Transverse colon (tissue), 4 donors: ENCODE measurements around the gene ANKS3. TPM values are rescaled to one million over a fixed set of nuclear protein-coding genes. Genes with fewer than 3 reads are reported as not detected.

Source experiments
- DNase-seq: peaks from one replicate; pipeline ENCODE4 v3.0.0-alpha.2; 2019
- H3K27ac ChIP-seq, 4 donors: fragments of 200-600 bp; sonication (generic); 2 replicates each; pipeline ENCODE4 v1.5.1; 2016 to 2018; ENCODE audit warnings: inconsistent platforms in 4 of 4
- H3K27me3 ChIP-seq: fragments of 200-600 bp; sonication (generic); 2 replicates; pipeline ENCODE4 v1.5.1; 2017; ENCODE audit warnings: inconsistent platforms
- H3K36me3 ChIP-seq, 4 donors: fragments of 200-600 bp; sonication (generic); 2 replicates each; pipeline ENCODE4 v1.5.1; 2017 to 2019; ENCODE audit warnings: inconsistent platforms in 4 of 4
- H3K4me1 ChIP-seq, 4 donors: fragments of 200-600 bp; sonication (generic); 2 replicates each; pipeline ENCODE4 v1.5.1; 2017 to 2020; ENCODE audit warnings: inconsistent platforms in 4 of 4
- H3K4me3 ChIP-seq, 4 donors: fragments of 200-600 bp; sonication (generic); 1 replicate in 1 of 4; 2 replicates in 3 of 4; pipeline versions ENCODE4 v1.5.1 to v1.6.1; 2017 to 2019; ENCODE audit warnings: inconsistent platforms in 4 of 4
- H3K9me3 ChIP-seq, 2 donors: fragments of 200-600 bp; sonication (generic); 2 replicates each; pipeline ENCODE4 v1.5.1; 2017 to 2019; ENCODE audit warnings: inconsistent platforms in 2 of 2
- CTCF ChIP-seq, 5 experiments: fragments of 200-600 bp in 3 of 5; fragments of 450-650 bp in 2 of 5; sonication (generic) in 3 of 5; IDR thresholded peaks; 1 replicate in 2 of 5; 2 replicates in 3 of 5; pipeline ENCODE4 v1.5.1; 2016 to 2017; ENCODE audit warnings: antibody characterized with exemption in 5 of 5, inconsistent platforms in 3 of 5, mild to moderate bottlenecking in 2 of 5, moderate library complexity in 1 of 5
- EP300 ChIP-seq: sonication (generic); formaldehyde crosslinking; IDR thresholded peaks from one replicate; pipeline ENCODE4 v1.6.1; 2017; ENCODE audit warnings: antibody characterized with exemption, low read depth
- POLR2A ChIP-seq: fragments of 450-650 bp; IDR thresholded peaks from one replicate; pipeline ENCODE4 v1.6.1; 2016; ENCODE audit warnings: antibody characterized with exemption, mild to moderate bottlenecking, moderate library complexity
- POLR2AphosphoS5 ChIP-seq, 3 donors: sonication (generic); formaldehyde crosslinking; IDR thresholded peaks; one replicate each; pipeline ENCODE4 v1.6.1; 2016; ENCODE audit warnings: antibody characterized with exemption in 3 of 3
- WGBS, 2 donors: methylation state at CpG; one replicate each; pipeline ENCODE4 v1.1.5; 2018; ENCODE audit warnings: low coverage in 1 of 2; 5-methylcytosine and 5-hydroxymethylcytosine counted together
- in situ Hi-C, 4 donors: fragments of 200-750 bp; cut with MboI; loops; one replicate each; pipeline versions ENCODE4 v1.15.0 to v1.15.1; 2017; ENCODE audit warnings: low sequenced_read_pairs in 3 of 4, low pct_ligation_motif_present in 1 of 4, low pct_unique_long_range_greater_than_20kb in 1 of 4
- intact Hi-C: fragments of 100-400 bp; cut with DNase I; formaldehyde crosslinking; loops from one replicate; pipeline ENCODE4 v1.15.1; 2023; ENCODE audit warnings: low total_unique reads
- total RNA-seq, 4 donors: library from RNA; depleted of rRNA; stranded (reverse); fragments of >200 nt; gene quantifications; one replicate each; pipeline ENCODE4 v1.1.0, GENCODE V29; 2016

Gene ANKS3
- total RNA-seq, 4 donors from 2014 or later = 14.9 to 38.4 (median 25.0) TPM

- no peak for DNase-seq
- in situ Hi-C loops = no loop called here
- Histone ChIP-seq H3K4me1 (no peaks in the 10 kb centered on the region), H3K36me3 (peaks cover 0 to 16% (median 2%) of the 10 kb centered on the region in 4 donors), H3K27me3 (no peaks in the 10 kb centered on the region), H3K4me3 (no peak overlapping the region), H3K9me3 (no peaks in the 10 kb centered on the region), H3K27ac (no peak overlapping the region)
- TF ChIP-seq CTCF (IDR thresholded peaks at IDR 0.05) (no peak), EP300 (no peak), POLR2A (no peak)
- intact Hi-C loops = no loop called here
- 91 to 93% methylated on average over 2 to 18 of the region's 18 CpGs for WGBS, 2 donors
Measured at GRCh38 chr16:4713663-4714501, 20.2 kb downstream of the ANKS3 start.

- 91 to 100% methylated on average over 1 to 4 of the region's 4 CpGs for WGBS, 2 donors
- Histone ChIP-seq H3K4me3 (no peak overlapping the region), H3K9me3 (no peaks in the 10 kb centered on the region), H3K36me3 (peaks cover 0 to 16% (median 7%) of the 10 kb centered on the region in 4 donors), H3K27me3 (no peaks in the 10 kb centered on the region), H3K27ac (no peak overlapping the region), H3K4me1 (no peaks in the 10 kb centered on the region)
- intact Hi-C loops (no loop called here), in situ Hi-C loops (no loop called here)
- DNase-seq = no peak
- TF ChIP-seq POLR2A = no peak
- TF ChIP-seq EP300 = no peak
- TF ChIP-seq CTCF (IDR thresholded peaks at IDR 0.05) = no peak
- no peak for TF ChIP-seq POLR2AphosphoS5 (IDR thresholded peaks at IDR 0.05)
Measured at GRCh38 chr16:4709481-4709880, 24.6 kb downstream of the ANKS3 start.

- TF ChIP-seq POLR2A (no peak), POLR2AphosphoS5 (IDR thresholded peaks at IDR 0.05) (no peak), EP300 (no peak), CTCF (IDR thresholded peaks at IDR 0.05) (no peak)
- DNase-seq = no peak
- Histone ChIP-seq H3K36me3 (peaks cover 0 to 20% (median 4%) of the 10 kb centered on the region in 4 donors), H3K4me3 (no peak overlapping the region), H3K4me1 (peaks cover 0 to 11% (median 8%) of the 10 kb centered on the region in 4 donors), H3K27ac (no peak overlapping the region), H3K27me3 (no peaks in the 10 kb centered on the region), H3K9me3 (no peaks in the 10 kb centered on the region)
- in situ Hi-C loops = no loop called here
- intact Hi-C loops = no loop called here
- WGBS, 2 donors = 86 to 93% methylated on average over 3 to 7 of the region's 7 CpGs
Measured at GRCh38 chr16:4706871-4707270, 27.2 kb downstream of the ANKS3 start.

GRCh38 chr16:4704913-4705312 lies 29.2 kb downstream of the ANKS3 start:
- Histone ChIP-seq H3K4me3 (no peak overlapping the region), H3K9me3 (no peaks in the 10 kb centered on the region), H3K36me3 (peaks cover 0 to 20% (median 3%) of the 10 kb centered on the region in 4 donors), H3K4me1 (peaks cover 0 to 18% (median 18%) of the 10 kb centered on the region in 4 donors), H3K27ac (no peak overlapping the region), H3K27me3 (no peaks in the 10 kb centered on the region)
- intact Hi-C loops (no loop called here), in situ Hi-C loops (no loop called here)
- WGBS, 2 donors = 96% methylated on average over 14 of the region's 14 CpGs; no CpG with 5 or more reads in 1 of the 2 donors
- no peak for DNase-seq
- no peak for TF ChIP-seq POLR2AphosphoS5 (IDR thresholded peaks at IDR 0.05)
- no peak for TF ChIP-seq CTCF (IDR thresholded peaks at IDR 0.05)
- TF ChIP-seq EP300 = no peak
- no peak for TF ChIP-seq POLR2A
